ENCODE data around the gene INSR.
A peak's percentile ranks its signal among the peaks of the same experiment; 100 is the strongest.

INSR gene

GRCh38 chr19:7120499-7120898 is 173.7 kb downstream of the INSR start:
- in situ Hi-C loops (cut with MboI; ENCODE audit: low pct_unique_long_range_greater_than_20kb, low sequenced_read_pairs), result no loop called here
- no peak for DNase-seq

DNA sequence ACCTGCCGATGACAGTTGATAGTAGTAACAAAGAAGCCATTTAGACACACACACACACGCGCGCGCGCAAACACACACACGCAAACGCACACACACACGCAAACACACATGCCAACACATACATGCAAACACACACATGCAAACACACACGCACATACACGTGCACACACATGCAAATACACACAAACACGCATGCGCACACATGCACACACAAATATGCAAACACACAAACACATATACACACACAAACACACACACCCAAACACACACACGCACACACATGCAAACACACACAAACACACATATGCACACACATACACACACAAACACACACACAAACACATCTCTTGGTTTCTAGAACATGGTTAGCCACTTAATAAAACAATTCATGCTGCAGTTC is 174.6 kb downstream of the INSR start:
- in situ Hi-C loops (cut with MboI; ENCODE audit: low pct_unique_long_range_greater_than_20kb, low sequenced_read_pairs), result no loop called here
- DNase-seq, result no peak

DNA sequence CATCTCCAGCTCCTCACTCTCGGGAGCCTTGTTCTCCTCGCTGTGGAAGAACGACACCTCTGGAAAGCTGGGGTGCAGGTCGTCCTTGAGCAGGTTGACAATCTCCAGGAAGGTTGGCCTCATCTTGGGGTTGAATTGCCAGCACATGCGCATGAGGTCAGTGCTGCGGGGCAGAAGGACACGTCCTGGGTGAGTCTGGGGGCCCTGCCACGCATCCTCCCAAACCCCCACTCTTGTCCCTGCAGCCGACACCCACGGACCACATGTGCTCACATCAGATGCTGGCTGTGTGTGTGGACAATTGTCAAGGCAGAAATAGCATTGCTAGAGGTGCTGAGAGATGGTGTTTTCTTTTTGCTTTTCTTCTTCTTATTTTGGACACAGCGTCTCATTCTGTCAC is 177.0 kb downstream of the INSR start:
- no peak for DNase-seq
- in situ Hi-C loops (cut with MboI; ENCODE audit: low pct_unique_long_range_greater_than_20kb, low sequenced_read_pairs), result no loop called here

DNA sequence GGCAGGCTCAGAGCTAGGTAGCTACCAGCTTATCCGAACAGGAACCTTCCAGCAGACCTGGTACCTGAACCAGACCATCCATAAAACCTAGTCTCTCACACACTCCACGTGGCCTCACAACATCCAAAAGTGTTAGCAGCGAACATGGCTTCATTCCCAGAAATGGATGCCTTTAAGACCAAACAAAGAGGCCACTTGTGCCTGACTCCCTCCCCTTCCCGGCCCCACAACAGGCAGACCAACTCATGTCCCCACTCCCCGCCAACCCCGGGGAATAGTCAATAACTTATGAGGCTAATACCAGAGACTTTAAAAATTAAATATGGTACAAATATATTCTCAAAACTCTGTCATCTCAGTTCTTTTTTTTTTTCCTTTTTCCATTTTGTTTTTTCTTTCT is 178.5 kb downstream of the INSR start:
- in situ Hi-C loops (cut with MboI; ENCODE audit: low pct_unique_long_range_greater_than_20kb, low sequenced_read_pairs), result no loop called here
- no peak for DNase-seq

GRCh38 chr19:7113233-7113632 is 181.0 kb downstream of the INSR start:
- DNase-seq, result peak; percentile 20
- in situ Hi-C loops (cut with MboI; ENCODE audit: low pct_unique_long_range_greater_than_20kb, low sequenced_read_pairs), result no loop called here

DNA sequence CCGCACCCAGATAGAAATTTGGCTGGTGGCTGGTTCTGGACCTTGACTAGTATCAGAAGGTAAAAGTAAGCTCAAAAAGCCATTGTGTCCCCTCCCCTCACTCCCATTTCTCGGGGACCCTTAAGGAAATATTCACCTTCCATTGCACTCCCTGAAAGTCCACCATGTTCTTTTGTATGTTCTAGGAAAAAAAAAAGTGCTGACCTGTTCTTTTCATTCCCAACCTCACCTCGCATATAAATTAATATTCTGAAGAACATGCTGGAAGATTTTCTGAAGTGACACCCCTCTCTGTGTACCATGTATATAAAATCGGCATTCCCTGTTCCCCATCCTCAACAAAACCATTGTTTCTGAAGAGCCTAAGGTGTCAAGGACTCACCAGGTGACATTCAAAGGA is 181.5 kb downstream of the INSR start:
- DNase-seq, result no peak
- in situ Hi-C loops (cut with MboI; ENCODE audit: low pct_unique_long_range_greater_than_20kb, low sequenced_read_pairs), result no loop called here

- DNase-seq, result no peak
- in situ Hi-C loops (cut with MboI; ENCODE audit: low pct_unique_long_range_greater_than_20kb, low sequenced_read_pairs), result no loop called here
These were observed 184.4 kb downstream of the INSR start for GRCh38 chr19:7109678-7110289.

GRCh38 chr19:7106711-7107657 is 187.2 kb downstream of the INSR start:
- no peak for DNase-seq
- in situ Hi-C loops (cut with MboI; ENCODE audit: low pct_unique_long_range_greater_than_20kb, low sequenced_read_pairs), result no loop called here

DNA sequence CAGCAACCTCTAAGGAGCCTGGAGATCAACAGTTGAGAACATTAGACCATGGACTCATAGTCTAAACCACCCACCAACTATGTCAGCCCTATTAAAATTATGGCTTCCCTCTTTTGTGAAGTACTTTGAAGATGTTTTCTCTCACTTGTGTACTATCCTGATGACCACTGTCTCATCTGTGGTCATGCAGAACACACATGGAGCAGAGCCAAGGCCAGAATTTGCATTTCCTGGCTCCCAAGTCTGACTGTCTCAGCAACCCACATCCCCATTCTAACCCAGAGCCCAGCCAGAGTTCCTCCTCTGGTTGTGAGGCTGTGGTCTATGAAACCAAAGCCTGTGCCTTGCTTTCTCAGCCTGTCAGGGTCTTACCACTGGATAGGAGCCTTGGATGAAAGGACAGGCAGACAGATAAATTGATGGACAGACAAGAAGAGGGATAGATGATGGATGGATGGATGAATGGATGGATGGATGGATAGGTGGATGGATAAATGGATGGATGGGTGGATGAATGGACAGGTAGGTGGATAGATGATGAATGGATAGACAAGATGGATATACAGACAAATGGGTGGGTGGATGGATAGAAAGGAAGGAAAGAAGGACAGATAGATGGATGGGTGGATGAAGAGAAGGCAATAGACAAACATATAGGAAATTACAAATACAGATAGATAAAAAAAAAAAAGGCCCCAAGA is 189.3 kb downstream of the INSR start:
- in situ Hi-C loops (cut with MboI; ENCODE audit: low pct_unique_long_range_greater_than_20kb, low sequenced_read_pairs), result no loop called here
- peak; percentile 22 for DNase-seq

GRCh38 chr19:7101498-7102253 is 192.5 kb downstream of the INSR start:
- no peak for DNase-seq
- in situ Hi-C loops (cut with MboI; ENCODE audit: low pct_unique_long_range_greater_than_20kb, low sequenced_read_pairs), result no loop called here

DNA sequence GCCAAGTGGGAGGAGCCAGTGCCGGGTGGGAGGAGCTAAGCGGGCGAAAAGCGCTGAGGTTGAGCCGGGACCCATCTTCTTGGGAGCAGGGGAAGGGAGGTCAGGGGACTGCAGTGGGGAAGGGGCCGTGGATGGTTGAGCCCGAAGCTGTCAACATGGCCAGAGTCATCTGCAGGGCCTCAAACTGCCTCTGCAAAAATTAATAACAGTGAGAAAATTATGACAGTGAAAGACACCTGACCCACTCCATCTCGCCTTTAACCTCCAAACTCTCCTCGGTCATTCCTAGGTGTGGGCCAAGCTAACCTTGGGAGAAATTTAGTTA is 194.7 kb downstream of the INSR start:
- in situ Hi-C loops (cut with MboI; ENCODE audit: low pct_unique_long_range_greater_than_20kb, low sequenced_read_pairs), result no loop called here
- no peak for DNase-seq

DNA sequence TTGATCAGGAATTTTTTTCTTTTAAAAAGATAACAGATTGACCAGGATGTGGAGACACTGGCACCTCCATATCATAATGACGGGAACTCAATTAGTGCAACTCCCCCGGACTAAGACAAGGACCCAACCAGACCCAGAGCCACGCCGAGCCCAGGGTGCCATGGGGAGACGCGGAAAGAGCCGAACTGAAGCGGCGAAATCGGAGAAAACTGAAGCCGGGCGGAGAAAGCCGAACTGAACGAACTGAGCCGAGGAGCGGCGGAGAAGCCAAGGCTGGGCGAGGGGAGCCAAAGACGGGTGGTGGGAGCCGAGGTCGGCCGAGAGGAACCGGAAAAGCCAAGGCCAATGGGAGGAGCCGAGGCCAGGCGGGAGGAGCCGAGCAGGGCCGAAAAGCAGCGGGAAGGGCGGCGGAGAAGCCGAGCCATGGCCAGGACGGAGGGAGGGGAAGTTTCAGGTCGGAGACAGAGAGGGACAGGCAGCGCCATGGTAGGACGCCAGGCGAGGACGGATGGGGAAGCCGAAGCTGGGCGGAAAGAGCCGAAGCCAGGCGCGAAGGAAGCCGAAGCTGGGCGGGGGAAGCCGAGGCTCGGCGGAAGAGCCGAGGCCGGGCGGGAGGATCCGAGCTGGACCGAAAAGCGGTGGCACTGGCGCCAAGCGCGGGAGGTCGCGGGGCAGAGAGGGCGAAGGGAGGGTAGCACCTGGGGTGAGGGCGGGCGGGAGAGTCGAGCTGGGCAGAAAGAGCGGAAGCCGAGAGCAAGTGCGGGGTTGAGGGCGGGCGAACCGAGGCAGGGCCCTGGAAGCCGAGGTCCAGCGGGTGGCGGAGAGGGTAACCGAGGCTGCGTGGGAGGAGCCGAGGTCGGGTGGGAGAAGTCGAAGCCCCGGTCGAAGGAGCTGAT is 195.3 kb downstream of the INSR start:
- peak; percentile 97 for DNase-seq
- in situ Hi-C loops (cut with MboI; ENCODE audit: low pct_unique_long_range_greater_than_20kb, low sequenced_read_pairs), result no loop called here

- in situ Hi-C loops (cut with MboI; ENCODE audit: low pct_unique_long_range_greater_than_20kb, low sequenced_read_pairs), result no loop called here
- DNase-seq, result no peak
These were observed 196.1 kb downstream of the INSR start for GRCh38 chr19:7098096-7098495.

- in situ Hi-C loops (cut with MboI; ENCODE audit: low pct_unique_long_range_greater_than_20kb, low sequenced_read_pairs), result no loop called here
- DNase-seq, result no peak
These were observed 205.2 kb downstream of the INSR start for GRCh38 chr19:7088999-7089398.

GRCh38 chr19:7083076-7083956 is 210.9 kb downstream of the INSR start:
- DNase-seq, result peak; percentile 39
- in situ Hi-C loops (cut with MboI; ENCODE audit: low pct_unique_long_range_greater_than_20kb, low sequenced_read_pairs), result no loop called here

DNA sequence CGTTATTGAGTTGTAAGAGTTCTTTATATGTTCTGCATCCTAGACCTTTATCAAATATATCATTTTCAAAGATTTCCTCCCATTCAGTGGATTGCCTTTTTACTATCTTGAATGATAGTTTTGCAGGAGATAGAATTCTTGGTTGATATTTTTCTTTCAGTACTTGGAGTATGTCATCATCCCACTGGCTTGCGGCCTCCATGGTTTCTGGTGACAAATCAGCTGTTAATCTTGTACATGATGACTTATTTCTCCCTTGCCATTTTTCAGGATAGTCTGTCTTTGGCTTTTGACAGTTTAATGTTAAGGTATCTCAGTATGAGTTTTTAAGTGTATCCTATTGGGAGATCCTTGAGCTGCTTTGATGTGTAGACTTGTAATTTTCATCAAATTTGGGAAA is 216.2 kb downstream of the INSR start:
- DNase-seq, result no peak
- in situ Hi-C loops (cut with MboI; ENCODE audit: low pct_unique_long_range_greater_than_20kb, low sequenced_read_pairs), result no loop called here

DNA sequence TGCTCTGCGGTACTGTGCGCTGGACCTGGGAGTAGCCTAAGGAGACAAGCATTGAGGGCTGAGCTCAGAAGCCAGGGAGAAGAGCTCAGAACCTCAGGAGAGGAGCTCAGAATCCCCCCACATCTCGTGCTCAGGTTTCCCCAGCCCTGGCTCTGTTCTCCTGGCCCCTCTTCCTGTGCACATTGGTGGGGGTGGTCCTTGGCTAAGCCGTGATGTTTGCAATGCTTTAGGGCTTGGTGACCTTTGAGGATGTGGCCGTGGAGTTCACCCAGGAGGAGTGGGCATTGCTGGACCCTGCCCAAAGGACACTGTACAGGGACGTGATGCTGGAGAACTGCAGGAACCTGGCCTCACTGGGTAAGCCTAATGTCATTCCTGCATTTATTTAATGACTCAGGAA is 218.1 kb downstream of the INSR start:
- in situ Hi-C loops (cut with MboI; ENCODE audit: low pct_unique_long_range_greater_than_20kb, low sequenced_read_pairs), result no loop called here
- DNase-seq, result no peak

All from KBM-7 (cell line).